ENCODE results near the gene FTCDNL1.

Gene FTCDNL1

GRCh38 chr2:199847181-199847864, 3.7 kb downstream of the FTCDNL1 start:
- Histone ChIP-seq H3K27me3 (ENCODE audit: control insufficient read depth in 2 of 2, insufficient read depth in 2 of 2, low read length in 2 of 2) (no peaks in the 10 kb centered on the region), H3K4me3 (ENCODE audit: low read length in 2 of 2) (no peak overlapping the region), H3K27ac (ENCODE audit: low read depth in 2 of 2, low read length in 2 of 2) (no peak overlapping the region), H3K9me3 (ENCODE audit: control insufficient read depth in 2 of 2, low read length in 2 of 2) (no peaks in the 10 kb centered on the region), H3K9ac (ENCODE audit: low read depth in 1 of 2, low read length in 2 of 2) (no peak overlapping the region), H3K36me3 (ENCODE audit: control insufficient read depth in 2 of 2, insufficient read depth in 2 of 2, low read length in 2 of 2) (no peaks in the 10 kb centered on the region), H3K4me1 (ENCODE audit: control insufficient read depth in 2 of 2, insufficient read depth in 2 of 2, low read length in 2 of 2) (peaks cover 3 to 4% of the 10 kb centered on the region in 2 donors)

- Histone ChIP-seq H3K9ac (ENCODE audit: low read depth in 1 of 2, low read length in 2 of 2) (no peak overlapping the region), H3K27ac (ENCODE audit: low read depth in 2 of 2, low read length in 2 of 2) (no peak overlapping the region), H3K9me3 (ENCODE audit: control insufficient read depth in 2 of 2, low read length in 2 of 2) (no peaks in the 10 kb centered on the region), H3K4me1 (ENCODE audit: control insufficient read depth in 2 of 2, insufficient read depth in 2 of 2, low read length in 2 of 2) (no peaks in the 10 kb centered on the region), H3K27me3 (ENCODE audit: control insufficient read depth in 2 of 2, insufficient read depth in 2 of 2, low read length in 2 of 2) (no peaks in the 10 kb centered on the region), H3K4me3 (ENCODE audit: low read length in 2 of 2) (no peak overlapping the region), H3K36me3 (ENCODE audit: control insufficient read depth in 2 of 2, insufficient read depth in 2 of 2, low read length in 2 of 2) (no peaks in the 10 kb centered on the region)
Observed at GRCh38 chr2:199842631-199843395, 8.2 kb downstream of the FTCDNL1 start.

- Histone ChIP-seq H3K27ac (ENCODE audit: low read depth in 2 of 2, low read length in 2 of 2) (no peak overlapping the region), H3K4me1 (ENCODE audit: control insufficient read depth in 2 of 2, insufficient read depth in 2 of 2, low read length in 2 of 2) (no peaks in the 10 kb centered on the region), H3K9me3 (ENCODE audit: control insufficient read depth in 2 of 2, low read length in 2 of 2) (no peaks in the 10 kb centered on the region), H3K27me3 (ENCODE audit: control insufficient read depth in 2 of 2, insufficient read depth in 2 of 2, low read length in 2 of 2) (no peaks in the 10 kb centered on the region), H3K4me3 (ENCODE audit: low read length in 2 of 2) (no peak overlapping the region), H3K36me3 (ENCODE audit: control insufficient read depth in 2 of 2, insufficient read depth in 2 of 2, low read length in 2 of 2) (no peaks in the 10 kb centered on the region), H3K9ac (ENCODE audit: low read depth in 1 of 2, low read length in 2 of 2) (no peak overlapping the region)
Observed at GRCh38 chr2:199841409-199841808, 9.6 kb downstream of the FTCDNL1 start.

GRCh38 chr2:199838399-199838798, 12.6 kb downstream of the FTCDNL1 start:
- H3K27ac ChIP-seq (ENCODE audit: low read depth in 2 of 2, low read length in 2 of 2): no peak overlapping the region
- H3K36me3 ChIP-seq (ENCODE audit: control insufficient read depth in 2 of 2, insufficient read depth in 2 of 2, low read length in 2 of 2): no peaks in the 10 kb centered on the region
- H3K4me1 ChIP-seq (ENCODE audit: control insufficient read depth in 2 of 2, insufficient read depth in 2 of 2, low read length in 2 of 2): no peaks in the 10 kb centered on the region
- no peak overlapping the region for H3K9ac ChIP-seq (ENCODE audit: low read depth in 1 of 2, low read length in 2 of 2)
- H3K9me3 ChIP-seq (ENCODE audit: control insufficient read depth in 2 of 2, low read length in 2 of 2): no peaks in the 10 kb centered on the region
- no peak overlapping the region for H3K4me3 ChIP-seq (ENCODE audit: low read length in 2 of 2)
- no peaks in the 10 kb centered on the region for H3K27me3 ChIP-seq (ENCODE audit: control insufficient read depth in 2 of 2, insufficient read depth in 2 of 2, low read length in 2 of 2)

- H3K27me3 ChIP-seq (ENCODE audit: control insufficient read depth in 2 of 2, insufficient read depth in 2 of 2, low read length in 2 of 2): no peaks in the 10 kb centered on the region
- no peak overlapping the region for H3K4me3 ChIP-seq (ENCODE audit: low read length in 2 of 2)
- no peak overlapping the region for H3K9ac ChIP-seq (ENCODE audit: low read depth in 1 of 2, low read length in 2 of 2)
- no peaks in the 10 kb centered on the region for H3K36me3 ChIP-seq (ENCODE audit: control insufficient read depth in 2 of 2, insufficient read depth in 2 of 2, low read length in 2 of 2)
- no peak overlapping the region for H3K27ac ChIP-seq (ENCODE audit: low read depth in 2 of 2, low read length in 2 of 2)
- no peaks in the 10 kb centered on the region for H3K9me3 ChIP-seq (ENCODE audit: control insufficient read depth in 2 of 2, low read length in 2 of 2)
- H3K4me1 ChIP-seq (ENCODE audit: control insufficient read depth in 2 of 2, insufficient read depth in 2 of 2, low read length in 2 of 2): no peaks in the 10 kb centered on the region
Observed at GRCh38 chr2:199836943-199837342, 14.0 kb downstream of the FTCDNL1 start.

GRCh38 chr2:199833525-199833924, 17.5 kb downstream of the FTCDNL1 start:
- Histone ChIP-seq H3K9me3 (ENCODE audit: control insufficient read depth in 2 of 2, low read length in 2 of 2) (no peaks in the 10 kb centered on the region), H3K4me3 (ENCODE audit: low read length in 2 of 2) (no peak overlapping the region), H3K9ac (ENCODE audit: low read depth in 1 of 2, low read length in 2 of 2) (no peak overlapping the region), H3K27ac (ENCODE audit: low read depth in 2 of 2, low read length in 2 of 2) (no peak overlapping the region), H3K36me3 (ENCODE audit: control insufficient read depth in 2 of 2, insufficient read depth in 2 of 2, low read length in 2 of 2) (no peaks in the 10 kb centered on the region), H3K4me1 (ENCODE audit: control insufficient read depth in 2 of 2, insufficient read depth in 2 of 2, low read length in 2 of 2) (no peaks in the 10 kb centered on the region), H3K27me3 (ENCODE audit: control insufficient read depth in 2 of 2, insufficient read depth in 2 of 2, low read length in 2 of 2) (no peaks in the 10 kb centered on the region)

- H3K27ac ChIP-seq (ENCODE audit: low read depth in 2 of 2, low read length in 2 of 2): no peak overlapping the region
- H3K9me3 ChIP-seq (ENCODE audit: control insufficient read depth in 2 of 2, low read length in 2 of 2): no peaks in the 10 kb centered on the region
- no peak overlapping the region for H3K4me3 ChIP-seq (ENCODE audit: low read length in 2 of 2)
- no peaks in the 10 kb centered on the region for H3K4me1 ChIP-seq (ENCODE audit: control insufficient read depth in 2 of 2, insufficient read depth in 2 of 2, low read length in 2 of 2)
- H3K36me3 ChIP-seq (ENCODE audit: control insufficient read depth in 2 of 2, insufficient read depth in 2 of 2, low read length in 2 of 2): no peaks in the 10 kb centered on the region
- H3K9ac ChIP-seq (ENCODE audit: low read depth in 1 of 2, low read length in 2 of 2): no peak overlapping the region
- no peaks in the 10 kb centered on the region for H3K27me3 ChIP-seq (ENCODE audit: control insufficient read depth in 2 of 2, insufficient read depth in 2 of 2, low read length in 2 of 2)
Observed at GRCh38 chr2:199830531-199830930, 20.5 kb downstream of the FTCDNL1 start.

- Histone ChIP-seq H3K4me1 (ENCODE audit: control insufficient read depth in 2 of 2, insufficient read depth in 2 of 2, low read length in 2 of 2) (no peaks in the 10 kb centered on the region), H3K9me3 (ENCODE audit: control insufficient read depth in 2 of 2, low read length in 2 of 2) (no peaks in the 10 kb centered on the region), H3K36me3 (ENCODE audit: control insufficient read depth in 2 of 2, insufficient read depth in 2 of 2, low read length in 2 of 2) (no peaks in the 10 kb centered on the region), H3K9ac (ENCODE audit: low read depth in 1 of 2, low read length in 2 of 2) (no peak overlapping the region), H3K4me3 (ENCODE audit: low read length in 2 of 2) (no peak overlapping the region), H3K27ac (ENCODE audit: low read depth in 2 of 2, low read length in 2 of 2) (no peak overlapping the region), H3K27me3 (ENCODE audit: control insufficient read depth in 2 of 2, insufficient read depth in 2 of 2, low read length in 2 of 2) (no peaks in the 10 kb centered on the region)
Observed at GRCh38 chr2:199829628-199830027, 21.4 kb downstream of the FTCDNL1 start.

GRCh38 chr2:199819746-199820145, 31.2 kb downstream of the FTCDNL1 start:
- Histone ChIP-seq H3K4me3 (ENCODE audit: low read length in 2 of 2) (no peak overlapping the region), H3K9me3 (ENCODE audit: control insufficient read depth in 2 of 2, low read length in 2 of 2) (no peaks in the 10 kb centered on the region), H3K27me3 (ENCODE audit: control insufficient read depth in 2 of 2, insufficient read depth in 2 of 2, low read length in 2 of 2) (no peaks in the 10 kb centered on the region), H3K36me3 (ENCODE audit: control insufficient read depth in 2 of 2, insufficient read depth in 2 of 2, low read length in 2 of 2) (no peaks in the 10 kb centered on the region), H3K9ac (ENCODE audit: low read depth in 1 of 2, low read length in 2 of 2) (no peak overlapping the region), H3K4me1 (ENCODE audit: control insufficient read depth in 2 of 2, insufficient read depth in 2 of 2, low read length in 2 of 2) (no peaks in the 10 kb centered on the region), H3K27ac (ENCODE audit: low read depth in 2 of 2, low read length in 2 of 2) (no peak overlapping the region)

GRCh38 chr2:199818754-199819153, 32.2 kb downstream of the FTCDNL1 start:
- H3K27me3 ChIP-seq (ENCODE audit: control insufficient read depth in 2 of 2, insufficient read depth in 2 of 2, low read length in 2 of 2): no peaks in the 10 kb centered on the region
- no peak overlapping the region for H3K9ac ChIP-seq (ENCODE audit: low read depth in 1 of 2, low read length in 2 of 2)
- H3K27ac ChIP-seq (ENCODE audit: low read depth in 2 of 2, low read length in 2 of 2): no peak overlapping the region
- no peaks in the 10 kb centered on the region for H3K9me3 ChIP-seq (ENCODE audit: control insufficient read depth in 2 of 2, low read length in 2 of 2)
- no peaks in the 10 kb centered on the region for H3K4me1 ChIP-seq (ENCODE audit: control insufficient read depth in 2 of 2, insufficient read depth in 2 of 2, low read length in 2 of 2)
- no peaks in the 10 kb centered on the region for H3K36me3 ChIP-seq (ENCODE audit: control insufficient read depth in 2 of 2, insufficient read depth in 2 of 2, low read length in 2 of 2)
- no peak overlapping the region for H3K4me3 ChIP-seq (ENCODE audit: low read length in 2 of 2)

Data from mucosa of rectum (tissue), 2 donors.